BLaER1 treated with 17β-estradiol and CSF1 and Interleukin-3, amounts not matched to agents 10 nM and 100 nM (cell line): ENCODE measurements around the gene NES.
A peak's percentile ranks its signal among the peaks of the same experiment; 100 is the strongest.

Experiments used
- H3K27ac ChIP-seq, 11 experiments: shearing (Covaris generic); formaldehyde crosslinking; 2 replicates each; pipeline ENCODE4 v1.8.1; 2022
- H3K27me3 ChIP-seq, 11 experiments: shearing (Covaris generic); formaldehyde crosslinking; 2 replicates each; pipeline ENCODE4 v1.8.1; 2022
- H3K36me3 ChIP-seq, 11 experiments: shearing (Covaris generic); formaldehyde crosslinking; 2 replicates each; pipeline ENCODE4 v1.8.1; 2022
- H3K4me1 ChIP-seq, 10 experiments: shearing (Covaris generic); formaldehyde crosslinking; 2 replicates each; pipeline ENCODE4 v1.8.1; 2022
- H3K4me2 ChIP-seq, 11 experiments: shearing (Covaris generic); formaldehyde crosslinking; 2 replicates each; pipeline ENCODE4 v1.8.1; 2022
- H3K4me3 ChIP-seq, 10 experiments: shearing (Covaris generic); formaldehyde crosslinking; 2 replicates each; pipeline ENCODE4 v1.8.1; 2022
- H3K9ac ChIP-seq, 11 experiments: shearing (Covaris generic); formaldehyde crosslinking; 2 replicates each; pipeline ENCODE4 v1.8.1; 2022
- H3K9me3 ChIP-seq, 11 experiments: shearing (Covaris generic); formaldehyde crosslinking; replicated peaks in 1 of 11; 2 replicates each; pipeline ENCODE4 v1.8.1; 2022
- H4K20me1 ChIP-seq, 11 experiments: shearing (Covaris generic); formaldehyde crosslinking; 2 replicates each; pipeline ENCODE4 v1.8.1; 2022
- Cebpa-rat ChIP-seq, 11 experiments: shearing (Covaris generic); IDR thresholded peaks; 2 replicates each; pipeline ENCODE4 v1.8.1; 2022

NES gene

DNA sequence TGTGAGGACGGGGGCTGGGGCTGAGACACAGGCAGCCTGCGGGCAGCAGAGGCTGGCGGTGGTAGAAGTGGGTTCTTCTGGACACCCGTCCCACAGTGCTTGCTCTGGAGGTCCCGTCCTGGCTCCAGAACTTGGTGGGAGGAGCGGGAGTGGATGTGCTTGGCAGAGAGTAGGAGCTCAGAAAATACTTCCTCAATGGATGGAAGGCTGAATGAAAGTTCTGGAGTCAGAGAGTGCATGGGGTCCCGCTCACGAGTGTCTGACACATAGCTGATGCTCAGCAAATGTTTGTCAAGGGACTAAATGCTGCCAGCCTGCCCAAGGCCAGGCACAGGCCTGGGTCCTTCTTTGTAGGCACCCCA is 13.4 kb upstream of the NES start:
- Histone ChIP-seq H3K27ac (no peak overlapping the region), H3K4me1 (peaks cover 33 to 77% (median 58%) of the 10 kb centered on the region in 10 experiments), H4K20me1 (peaks cover 0 to 26% (median 0%) of the 10 kb centered on the region in 11 experiments; a peak in 7 of 22 replicates), H3K27me3 (peaks cover 38 to 46% (median 43%) of the 10 kb centered on the region in 11 experiments), H3K4me2 (peak overlapping the region in 2 of 11 experiments; percentile 85; a peak in 3 of 22 replicates), H3K9me3 (no peaks in the 10 kb centered on the region), H3K9ac (no peak overlapping the region), H3K36me3 (no peaks in the 10 kb centered on the region), H3K4me3 (no peak overlapping the region)
- TF ChIP-seq Cebpa-rat (IDR thresholded peaks at IDR 0.05): no peak

DNA sequence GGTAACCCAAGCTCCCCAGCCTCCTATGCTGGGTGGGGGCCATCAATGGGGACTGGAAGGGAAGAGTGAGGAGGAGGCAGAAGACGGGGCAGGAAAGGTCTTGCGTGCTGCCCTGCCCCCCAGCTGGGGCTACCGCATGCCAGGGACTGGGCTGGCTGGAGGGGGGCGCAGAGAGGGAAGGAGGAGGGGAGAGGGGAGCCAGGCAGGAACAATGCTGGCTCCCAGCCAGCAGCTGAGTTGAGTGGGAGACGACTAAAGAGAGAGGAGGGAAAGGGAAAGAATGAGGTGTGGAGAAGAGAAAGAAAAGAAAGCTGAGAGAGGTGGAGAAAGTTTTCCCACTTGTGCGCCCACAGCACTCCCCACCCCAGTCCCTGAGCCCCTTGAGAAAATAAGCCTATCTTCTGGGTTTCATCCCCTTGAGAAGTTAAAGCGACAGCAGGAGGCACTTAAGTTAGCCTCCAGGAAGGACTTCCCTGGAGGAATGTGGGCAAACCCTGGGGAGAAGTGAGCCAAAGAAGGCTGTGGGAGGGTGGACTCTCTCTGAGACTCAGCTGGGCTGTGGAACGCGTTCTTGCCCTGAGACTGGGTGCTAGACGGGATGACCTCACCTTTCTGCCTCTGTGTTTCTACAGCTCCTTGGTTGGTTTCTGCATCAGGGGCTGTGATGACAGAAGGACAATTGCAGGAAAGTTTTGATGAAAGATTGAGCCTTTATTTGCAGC is 12.9 kb upstream of the NES start:
- Histone ChIP-seq H3K4me3 (no peak overlapping the region), H4K20me1 (peaks cover 0 to 26% (median 0%) of the 10 kb centered on the region in 11 experiments; a peak in 7 of 22 replicates), H3K36me3 (no peaks in the 10 kb centered on the region), H3K9me3 (no peaks in the 10 kb centered on the region), H3K4me1 (peaks cover 33 to 82% (median 58%) of the 10 kb centered on the region in 10 experiments), H3K4me2 (peak overlapping the region; percentile 62 to 85 (median 77); a peak in 21 of 22 replicates), H3K27ac (no peak overlapping the region), H3K27me3 (peaks cover 38 to 46% (median 43%) of the 10 kb centered on the region in 11 experiments), H3K9ac (peak overlapping the region in 1 of 11 experiments; percentile 7; a peak in 1 of 22 replicates)
- TF ChIP-seq Cebpa-rat (IDR thresholded peaks at IDR 0.05): no peak

DNA sequence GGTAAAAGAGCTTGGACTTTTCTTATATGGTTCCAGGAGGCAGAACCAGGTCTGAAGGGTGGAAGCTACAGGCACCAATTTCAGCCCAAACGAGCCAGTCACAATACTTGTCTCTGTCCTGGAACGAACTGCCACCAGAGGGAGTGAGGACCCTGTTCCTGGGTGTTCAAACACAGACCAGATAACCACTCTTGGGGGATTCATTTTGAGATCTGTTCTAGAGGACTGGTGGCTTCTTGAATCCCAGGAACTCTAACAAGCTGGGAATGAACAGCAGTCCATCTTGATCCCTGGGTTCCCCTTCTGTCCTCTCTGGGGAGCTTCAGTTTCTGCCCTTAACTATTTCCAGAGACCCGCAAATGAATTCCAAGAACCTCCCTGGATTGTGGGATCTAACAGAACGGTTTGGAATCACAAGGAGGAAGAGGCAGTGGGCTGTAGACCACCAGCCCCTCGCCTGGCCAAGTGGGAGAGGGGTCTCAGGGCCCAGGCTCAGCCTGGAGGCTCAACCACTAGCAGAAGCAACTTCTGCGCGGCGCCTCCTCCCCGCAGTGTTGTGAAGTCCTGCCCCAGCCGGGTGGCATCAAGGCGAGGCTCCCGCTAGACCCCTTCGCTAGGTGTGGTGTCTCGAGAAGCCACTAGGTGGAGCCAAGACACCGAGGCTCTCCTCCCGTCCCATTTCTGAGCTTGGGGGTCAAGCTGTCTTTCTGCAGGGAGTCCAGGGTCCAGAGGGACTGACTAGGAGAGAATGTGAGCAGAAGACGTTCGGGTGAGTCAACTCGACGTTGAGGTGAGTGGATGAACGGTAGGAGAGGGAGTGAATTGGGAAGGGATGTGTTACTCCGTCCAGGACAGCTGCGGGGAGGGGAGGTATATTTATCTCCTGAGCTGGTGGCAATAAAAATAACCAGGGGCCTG is 12.1 kb upstream of the NES start:
- Histone ChIP-seq H3K9ac (peak overlapping the region in 8 of 11 experiments; percentile 1 to 64 (median 46); a peak in 9 of 22 replicates), H3K4me3 (peak overlapping the region in 3 of 10 experiments; percentile 12 to 53 (median 27); a peak in 4 of 20 replicates), H3K4me1 (peaks cover 40 to 86% (median 59%) of the 10 kb centered on the region in 10 experiments), H3K27me3 (peaks cover 38 to 46% (median 43%) of the 10 kb centered on the region in 11 experiments), H3K36me3 (no peaks in the 10 kb centered on the region), H3K27ac (no peak overlapping the region), H3K4me2 (peak overlapping the region; percentile 62 to 85 (median 77)), H3K9me3 (no peaks in the 10 kb centered on the region), H4K20me1 (peaks cover 0 to 26% (median 0%) of the 10 kb centered on the region in 11 experiments; a peak in 7 of 22 replicates)
- TF ChIP-seq Cebpa-rat (IDR thresholded peaks at IDR 0.05): no peak

DNA sequence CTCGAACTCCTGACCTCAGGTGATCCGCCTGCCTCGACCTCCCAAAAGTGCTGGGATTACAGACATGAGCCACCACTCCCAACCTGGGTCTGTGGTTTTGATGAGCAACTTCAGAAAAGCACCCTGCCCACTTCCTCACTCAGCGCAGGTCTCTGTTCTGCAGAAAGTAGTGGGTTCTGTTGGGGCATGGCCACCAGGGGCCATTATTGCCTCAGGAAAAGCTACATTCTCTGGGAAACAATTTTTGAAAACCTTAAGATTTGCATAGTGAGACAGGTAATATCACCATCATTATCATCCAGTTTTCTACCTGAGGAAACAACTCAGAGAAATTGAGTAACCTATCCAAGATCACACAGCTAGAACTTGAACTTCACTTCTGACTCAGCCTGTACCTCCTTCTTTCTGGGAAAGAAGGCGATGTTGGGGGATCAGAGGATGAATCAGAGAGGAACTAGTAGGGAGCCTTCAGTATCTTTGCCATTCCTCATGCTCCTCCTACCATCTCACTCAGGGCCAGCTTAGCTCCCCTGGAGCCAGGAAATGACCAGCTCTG is 7.1 kb upstream of the NES start:
- no peaks in the 10 kb centered on the region for H3K9me3 ChIP-seq
- 0 out of 22 replicates have a peak overlapping the region, but pooled peaks of 1 of the 11 experiments have one; percentile 18 for H3K27ac ChIP-seq
- H3K27me3 ChIP-seq: peaks cover 17 to 23% (median 21%) of the 10 kb centered on the region in 11 experiments
- H3K4me1 ChIP-seq: peaks cover 34 to 71% (median 47%) of the 10 kb centered on the region in 10 experiments
- no peaks in the 10 kb centered on the region for H3K36me3 ChIP-seq
- H4K20me1 ChIP-seq: peaks cover 0 to 5% (median 0%) of the 10 kb centered on the region in 11 experiments; a peak in 2 of 22 replicates
- H3K4me2 ChIP-seq: peak overlapping the region; percentile 41 to 95 (median 87); a peak in 21 of 22 replicates
- no peak for TF ChIP-seq Cebpa-rat (IDR thresholded peaks at IDR 0.05)
- no peak overlapping the region for H3K4me3 ChIP-seq
- H3K9ac ChIP-seq: no peak overlapping the region

DNA sequence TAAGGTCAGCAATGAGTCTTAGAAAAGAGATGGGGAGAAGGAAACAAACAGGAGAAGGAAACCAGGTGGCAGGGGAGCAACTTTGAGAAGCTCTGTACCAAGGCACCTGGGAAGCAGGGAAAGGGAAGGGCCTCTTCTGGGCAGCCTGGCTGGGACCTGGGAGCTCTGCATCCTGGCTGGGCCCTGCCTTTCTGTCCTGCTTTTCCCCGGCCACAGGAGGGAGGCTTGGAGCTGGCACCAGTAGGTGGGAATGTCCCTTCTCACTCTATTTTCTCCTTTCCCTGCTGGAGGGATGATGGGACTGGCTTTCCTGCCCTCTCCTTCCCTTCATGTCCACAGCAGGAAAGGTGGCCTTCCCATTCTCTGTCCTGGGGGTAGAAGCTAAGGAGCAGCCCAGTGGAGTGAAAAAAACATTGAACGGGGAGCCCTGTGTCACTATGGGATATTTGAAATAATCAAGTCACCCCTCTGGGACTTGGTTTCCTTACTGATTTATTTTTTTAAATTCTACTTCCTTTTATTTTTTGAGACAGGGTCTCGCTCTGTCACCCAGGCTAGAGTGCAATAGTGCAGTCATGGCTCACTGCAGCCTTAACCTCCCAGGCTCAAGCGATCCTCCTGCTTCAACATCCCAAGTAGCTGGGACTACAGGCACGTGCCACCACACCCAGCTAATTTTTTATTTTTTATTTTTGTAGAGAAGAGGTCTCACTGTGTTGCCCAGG is 5.1 kb upstream of the NES start:
- Histone ChIP-seq H3K4me2 (peak overlapping the region; percentile 27 to 95 (median 87)), H4K20me1 (peaks cover 0 to 9% (median 0%) of the 10 kb centered on the region in 11 experiments; a peak in 2 of 22 replicates), H3K27ac (peak overlapping the region in 5 of 11 experiments; percentile 7 to 38 (median 35); a peak in 7 of 22 replicates), H3K36me3 (no peaks in the 10 kb centered on the region), H3K9me3 (no peaks in the 10 kb centered on the region), H3K4me3 (0 out of 20 replicates have a peak overlapping the region, but pooled peaks of 1 of the 10 experiments have one; percentile 15), H3K4me1 (peaks cover 37 to 74% (median 55%) of the 10 kb centered on the region in 10 experiments), H3K27me3 (peaks cover 37 to 43% (median 41%) of the 10 kb centered on the region in 11 experiments), H3K9ac (peak overlapping the region in 3 of 11 experiments; percentile 23 to 39 (median 28); a peak in 2 of 22 replicates)
- no peak for TF ChIP-seq Cebpa-rat (IDR thresholded peaks at IDR 0.05)

DNA sequence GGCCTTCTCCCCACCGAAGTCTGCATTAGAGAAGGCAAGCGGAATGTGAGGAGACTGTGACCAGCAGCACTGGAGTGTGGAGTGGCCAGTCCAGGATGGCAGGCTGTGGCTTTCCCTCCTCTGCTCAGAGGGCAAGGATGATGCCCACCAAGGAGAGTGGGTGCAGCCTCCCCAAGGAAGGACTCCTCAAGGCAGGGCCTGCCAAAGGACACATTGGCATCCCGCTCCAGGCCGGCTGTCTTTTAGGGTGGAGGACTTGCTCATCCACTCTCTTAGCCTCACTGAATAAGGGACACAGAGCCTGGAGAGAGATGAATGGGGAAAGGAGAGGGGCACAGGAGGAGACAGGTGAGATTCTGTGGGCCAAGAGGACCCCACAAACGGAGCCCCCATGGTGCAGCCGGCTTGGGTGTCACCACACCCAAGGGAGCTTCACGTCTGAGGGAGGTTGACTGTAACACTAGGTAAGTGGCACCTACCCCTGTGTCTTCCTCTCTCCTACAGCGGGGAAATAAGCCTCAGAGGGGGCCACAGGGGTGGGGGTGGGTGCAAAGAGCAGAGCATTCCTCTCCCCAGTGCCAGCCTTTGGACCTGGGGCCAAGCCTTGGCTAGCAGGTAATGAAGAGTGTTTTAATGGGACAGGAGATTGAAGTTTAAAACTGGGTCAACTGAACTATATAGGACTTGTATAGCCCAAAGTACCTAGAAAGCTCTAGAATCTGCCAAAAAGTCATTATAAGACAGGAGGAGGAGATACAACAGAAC is 4.2 kb upstream of the NES start:
- Histone ChIP-seq H3K9ac (0 out of 22 replicates have a peak overlapping the region, but pooled peaks of 1 of the 11 experiments have one; percentile 28), H3K27ac (no peak overlapping the region), H3K9me3 (no peaks in the 10 kb centered on the region), H3K27me3 (peaks cover 46 to 52% (median 51%) of the 10 kb centered on the region in 11 experiments), H3K36me3 (no peaks in the 10 kb centered on the region), H3K4me2 (peak overlapping the region in 10 of 11 experiments; percentile 33 to 95 (median 88); a peak in 18 of 22 replicates), H3K4me3 (no peak overlapping the region), H4K20me1 (peaks cover 0 to 14% (median 0%) of the 10 kb centered on the region in 11 experiments; a peak in 3 of 22 replicates), H3K4me1 (peaks cover 38 to 80% (median 64%) of the 10 kb centered on the region in 10 experiments)
- TF ChIP-seq Cebpa-rat (IDR thresholded peaks at IDR 0.05): no peak

DNA sequence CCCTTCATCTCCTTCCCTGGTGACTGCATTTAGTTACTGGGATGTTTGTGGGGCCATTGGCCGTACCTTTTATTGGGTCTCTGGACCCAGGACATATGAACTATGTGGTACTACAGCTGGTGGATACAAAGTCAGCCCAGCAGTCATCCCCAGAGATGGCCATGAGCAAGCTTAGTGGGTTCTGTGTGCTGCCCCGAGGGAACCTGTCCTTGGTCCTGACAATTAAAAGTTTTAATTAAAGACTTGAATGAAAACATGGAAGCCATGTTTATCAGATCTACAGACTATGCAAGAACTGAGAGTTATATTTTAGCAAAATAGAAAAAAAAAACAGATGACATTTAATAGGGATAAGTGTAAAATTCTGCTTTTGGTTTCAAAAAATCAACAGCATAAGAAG is 2.8 kb upstream of the NES start:
- Histone ChIP-seq H3K4me1 (peaks cover 43 to 83% (median 74%) of the 10 kb centered on the region in 10 experiments), H3K9me3 (no peaks in the 10 kb centered on the region), H4K20me1 (peaks cover 0 to 16% (median 0%) of the 10 kb centered on the region in 11 experiments; a peak in 3 of 22 replicates), H3K27me3 (peaks cover 56 to 65% (median 64%) of the 10 kb centered on the region in 11 experiments), H3K4me3 (no peak overlapping the region), H3K4me2 (no peak overlapping the region), H3K36me3 (no peaks in the 10 kb centered on the region), H3K9ac (no peak overlapping the region), H3K27ac (no peak overlapping the region)
- no peak for TF ChIP-seq Cebpa-rat (IDR thresholded peaks at IDR 0.05)
